GM21360 (cell line): Measurements from ENCODE around the gene HOXA11.

ENCODE experiments used
- ATAC-seq: cut with Tn5 transposase; IDR thresholded peaks from one replicate; pipeline ENCODE4 v1.9.1; 2021; ENCODE audit warnings: mild to moderate bottlenecking, moderate library complexity; ENCODE audit not compliant: unreplicated experiment

Gene HOXA11

DNA sequence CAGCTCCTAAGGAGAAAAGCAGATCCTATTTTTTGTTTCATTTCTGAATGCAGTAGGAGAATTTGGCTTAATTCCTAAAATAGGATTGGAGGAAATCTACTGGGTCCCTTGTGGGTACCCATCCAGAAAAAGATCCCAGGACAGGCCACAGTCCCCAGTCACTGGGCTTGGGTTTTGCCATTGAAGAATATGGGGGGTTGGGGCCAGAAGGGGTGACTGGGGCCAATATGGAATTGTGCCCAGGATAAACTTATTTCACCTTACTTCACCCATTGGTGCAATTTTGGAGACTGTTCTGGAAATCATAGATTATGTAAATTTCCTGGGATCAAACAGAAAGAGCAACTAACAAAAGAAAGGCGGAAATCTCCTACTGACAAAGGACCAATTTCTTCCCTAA, 46.6 kb downstream of the HOXA11 start:
- ATAC-seq = no peak

DNA sequence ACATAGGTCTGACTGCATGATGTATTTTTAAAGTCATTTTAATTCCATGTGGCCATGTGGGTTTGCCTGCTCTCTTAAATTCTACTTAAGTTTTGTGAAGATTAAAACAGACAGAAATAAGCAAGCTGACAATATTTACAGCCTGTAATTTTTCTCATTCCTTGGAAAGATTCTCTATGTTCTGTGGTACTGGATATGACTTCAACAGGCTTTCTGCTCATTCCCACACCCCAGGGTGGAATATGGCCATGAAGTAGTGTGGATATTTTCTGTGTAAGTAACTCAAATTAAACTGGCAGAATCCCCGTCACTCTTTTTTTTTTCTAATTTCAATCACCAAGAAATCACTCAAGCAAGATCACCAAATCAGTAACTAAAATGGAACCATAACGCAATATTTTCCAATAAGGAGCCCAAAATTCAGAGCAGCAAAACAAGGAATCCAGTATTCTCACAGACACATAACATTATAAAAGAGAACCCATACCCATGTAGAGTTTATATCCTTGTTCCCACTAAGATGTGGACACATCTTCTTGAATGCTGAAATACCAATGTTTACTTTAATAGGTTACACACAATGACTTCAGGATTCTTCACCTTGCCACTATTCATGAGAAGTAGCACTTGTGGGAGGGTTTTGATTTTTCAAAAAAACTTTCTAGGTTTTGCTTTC, 47.3 kb downstream of the HOXA11 start:
- ATAC-seq = no peak

DNA sequence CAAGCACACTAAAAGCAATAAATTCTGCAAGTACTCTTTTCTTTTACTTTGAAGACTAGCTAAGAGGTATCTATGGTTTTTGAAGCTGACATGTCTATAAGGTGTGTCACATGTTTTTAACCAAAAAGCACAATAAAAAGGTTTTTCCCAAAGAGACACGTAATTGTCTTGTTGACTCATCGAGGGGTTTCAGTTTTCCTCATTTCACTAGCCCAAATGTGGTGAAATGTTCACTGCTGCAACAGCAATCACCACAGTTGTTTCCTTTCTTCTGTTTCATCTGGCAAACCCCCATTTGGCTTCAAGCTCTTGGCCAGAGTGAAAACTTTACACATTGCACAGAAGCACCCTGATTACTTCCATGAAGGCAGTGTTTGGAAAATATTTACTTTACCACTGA, 50.6 kb downstream of the HOXA11 start:
- ATAC-seq = no peak

DNA sequence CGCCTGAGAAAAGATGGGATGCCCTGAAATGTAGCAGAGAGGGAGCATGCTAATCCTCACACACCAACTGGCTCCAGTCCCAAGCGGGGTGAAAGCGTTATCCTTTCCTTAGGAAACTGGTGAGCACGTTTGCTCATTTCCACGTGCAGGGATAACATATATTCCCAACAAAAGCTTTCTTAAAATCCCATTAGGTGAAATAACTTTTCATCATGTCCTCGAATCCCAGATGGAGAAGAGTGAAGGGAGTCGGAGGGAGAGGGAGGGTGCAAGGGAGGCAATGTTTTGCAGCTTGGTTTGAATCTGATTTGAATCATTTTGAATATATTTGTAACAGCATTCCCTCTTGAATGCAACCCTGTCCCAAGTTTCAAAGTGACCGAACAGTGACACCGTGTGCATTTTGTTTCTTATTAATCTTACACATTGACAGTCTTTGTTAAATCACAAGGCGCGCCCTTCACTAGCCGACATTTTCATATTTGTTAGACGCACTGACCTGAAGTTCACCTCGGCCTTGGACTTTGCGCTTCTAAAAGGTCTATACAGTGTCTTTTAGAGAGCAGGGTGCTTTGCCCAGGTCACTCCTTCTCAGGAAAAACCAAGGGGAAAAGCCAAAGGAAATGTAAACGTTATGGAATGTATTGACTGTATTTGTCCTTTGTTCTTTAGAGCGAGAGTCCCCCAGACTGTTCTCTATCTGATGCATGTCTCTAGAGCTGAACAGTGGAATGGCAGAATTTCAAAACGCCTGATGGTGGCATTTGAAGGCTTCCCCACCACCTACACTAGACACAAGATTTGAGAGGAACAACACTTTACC, 51.4 kb downstream of the HOXA11 start:
- ATAC-seq = no peak

DNA sequence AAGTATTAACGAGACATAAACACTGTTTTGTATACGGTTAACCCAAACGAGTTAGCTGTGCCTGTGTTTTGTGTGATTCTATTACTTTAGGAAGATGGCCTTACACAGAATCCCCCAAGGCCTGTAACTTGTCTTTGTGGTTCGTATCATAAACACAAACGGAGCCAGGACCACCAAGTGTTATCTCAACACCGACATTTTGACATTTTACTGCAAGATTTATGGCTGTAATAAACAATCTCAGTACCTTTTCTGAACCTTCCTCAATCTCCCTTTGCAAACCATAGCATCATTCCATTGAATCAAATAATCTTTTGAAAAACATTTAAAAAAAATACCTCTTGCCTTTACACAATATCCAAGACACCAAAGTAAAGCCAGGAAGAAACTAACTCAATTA, 52.1 kb downstream of the HOXA11 start:
- ATAC-seq = no peak

DNA sequence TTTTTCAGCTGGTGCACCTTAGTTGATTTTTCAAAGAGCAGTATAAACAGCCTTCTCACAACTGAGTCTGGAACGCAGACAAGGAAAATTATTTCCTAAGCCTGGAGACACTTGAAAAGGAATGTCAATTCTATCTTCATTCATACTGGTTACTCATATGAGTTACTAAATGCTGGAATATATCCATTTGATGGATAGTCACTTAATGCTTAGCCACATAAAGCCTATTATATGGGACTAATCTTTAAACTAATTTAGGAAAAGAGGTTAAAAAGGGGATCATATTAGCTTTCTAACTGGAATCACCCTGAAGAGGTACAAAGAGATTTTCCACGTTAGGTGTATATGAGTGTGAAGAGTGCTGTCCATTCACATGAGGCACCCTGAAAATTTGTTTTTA, 52.8 kb downstream of the HOXA11 start:
- no peak for ATAC-seq

DNA sequence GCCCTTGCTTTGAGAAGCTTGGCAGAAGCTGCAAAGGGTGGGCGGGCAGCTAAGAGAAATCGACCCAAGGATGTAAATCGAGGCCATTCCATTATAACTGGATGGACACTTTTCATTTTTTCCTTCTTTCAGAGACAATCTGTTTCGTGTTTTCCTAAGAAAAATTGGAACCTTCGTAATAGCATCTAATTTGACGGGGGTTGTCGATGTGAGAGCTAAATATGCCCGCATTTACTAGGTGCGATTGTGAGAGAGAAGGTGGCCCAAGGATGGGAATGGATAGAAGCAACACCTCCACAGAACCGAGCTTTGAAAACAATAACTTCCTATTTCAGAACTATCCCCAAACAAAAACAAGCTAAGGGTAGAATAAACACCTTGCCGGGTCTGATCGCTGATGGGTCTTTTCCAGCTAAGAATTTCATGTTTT, 53.6 kb downstream of the HOXA11 start:
- no peak for ATAC-seq
